ENCODE results near the gene U2AF2.

DNA sequence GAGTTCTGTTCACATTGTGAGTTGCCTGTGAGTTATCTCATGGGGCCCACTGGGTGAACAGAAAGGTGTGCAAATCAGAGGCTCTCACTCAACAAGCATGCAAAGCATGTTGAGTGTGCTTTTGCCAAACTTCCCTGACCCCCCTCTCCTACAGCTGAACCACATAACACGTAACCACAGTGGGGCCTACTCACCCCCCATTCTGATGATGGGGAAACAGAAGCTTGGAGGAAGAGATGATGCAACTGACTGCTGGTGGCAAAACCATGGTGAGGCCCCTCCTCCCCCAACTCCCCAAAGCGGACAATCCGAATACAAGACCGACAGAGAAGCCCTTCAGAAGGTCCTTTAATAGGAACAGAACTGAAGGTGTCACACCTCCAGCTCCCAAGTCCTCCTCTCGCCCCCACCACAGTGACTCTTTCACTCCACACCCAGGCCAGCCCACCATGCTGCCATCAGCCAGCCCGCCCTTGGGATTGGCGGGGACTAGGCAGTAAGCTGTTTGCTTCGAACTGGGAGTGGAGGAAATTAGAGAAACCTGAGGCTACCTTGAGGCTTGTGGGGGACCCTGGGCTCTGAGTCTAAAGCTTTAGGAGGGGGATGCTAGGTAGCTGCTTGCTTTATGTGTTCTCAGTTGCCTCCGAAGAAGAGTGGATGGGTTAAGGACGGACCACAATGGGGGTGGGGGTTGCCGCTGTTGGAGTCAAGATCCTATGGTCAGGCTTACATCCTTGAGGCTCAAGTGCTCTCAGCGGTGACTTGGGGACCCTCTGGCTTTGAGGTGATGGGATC is 34.2 kb upstream of the U2AF2 start:
- TF ChIP-seq EZH2 (IDR thresholded peaks at IDR 0.05; ENCODE audit: borderline replicate concordance, low read length), result no peak
- TF ChIP-seq, protein P1, sequence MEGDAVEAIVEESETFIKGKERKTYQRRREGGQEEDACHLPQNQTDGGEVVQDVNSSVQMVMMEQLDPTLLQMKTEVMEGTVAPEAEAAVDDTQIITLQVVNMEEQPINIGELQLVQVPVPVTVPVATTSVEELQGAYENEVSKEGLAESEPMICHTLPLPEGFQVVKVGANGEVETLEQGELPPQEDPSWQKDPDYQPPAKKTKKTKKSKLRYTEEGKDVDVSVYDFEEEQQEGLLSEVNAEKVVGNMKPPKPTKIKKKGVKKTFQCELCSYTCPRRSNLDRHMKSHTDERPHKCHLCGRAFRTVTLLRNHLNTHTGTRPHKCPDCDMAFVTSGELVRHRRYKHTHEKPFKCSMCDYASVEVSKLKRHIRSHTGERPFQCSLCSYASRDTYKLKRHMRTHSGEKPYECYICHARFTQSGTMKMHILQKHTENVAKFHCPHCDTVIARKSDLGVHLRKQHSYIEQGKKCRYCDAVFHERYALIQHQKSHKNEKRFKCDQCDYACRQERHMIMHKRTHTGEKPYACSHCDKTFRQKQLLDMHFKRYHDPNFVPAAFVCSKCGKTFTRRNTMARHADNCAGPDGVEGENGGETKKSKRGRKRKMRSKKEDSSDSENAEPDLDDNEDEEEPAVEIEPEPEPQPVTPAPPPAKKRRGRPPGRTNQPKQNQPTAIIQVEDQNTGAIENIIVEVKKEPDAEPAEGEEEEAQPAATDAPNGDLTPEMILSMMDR (conservative IDR thresholded peaks at IDR 0.05 in 1 of 2, IDR thresholded peaks at IDR 0.05 in 1 of 2; ENCODE audit: extremely low read depth in 1 of 2, insufficient read depth in 1 of 2, low read depth in 1 of 2, low read length in 2 of 2), result no peak
